GM21360 (cell line): Measurements from ENCODE around the gene TNFRSF9.
"Not testable (repeated sequence)": the region's sequence is repeated elsewhere in the genome, so short reads cannot be mapped to it uniquely, and the experiment has no call there.

Source experiments
- ATAC-seq: cut with Tn5 transposase; IDR thresholded peaks from one replicate; pipeline ENCODE4 v1.9.1; 2021; ENCODE audit warnings: mild to moderate bottlenecking, moderate library complexity; ENCODE audit not compliant: unreplicated experiment

The TNFRSF9 gene

DNA sequence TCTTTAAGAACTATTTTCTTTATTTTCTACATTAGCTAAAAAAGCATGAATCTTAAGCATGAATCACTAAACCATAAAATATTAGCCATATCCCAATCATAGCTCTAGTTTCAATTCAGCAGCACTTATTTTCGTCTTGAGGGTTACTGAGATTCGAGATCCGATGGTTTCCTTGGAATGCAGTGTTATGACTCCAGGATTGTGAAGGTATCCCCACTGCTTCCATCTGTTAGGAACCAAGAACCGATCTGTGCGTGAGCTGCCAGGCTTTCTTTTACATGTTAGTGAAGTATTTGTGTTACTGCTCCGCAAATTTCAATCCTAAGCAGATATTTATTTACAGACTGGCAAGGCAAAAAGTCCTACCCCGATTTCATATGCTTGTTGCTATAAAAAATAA, 18.8 kb downstream of the TNFRSF9 start:
- no peak for ATAC-seq

DNA sequence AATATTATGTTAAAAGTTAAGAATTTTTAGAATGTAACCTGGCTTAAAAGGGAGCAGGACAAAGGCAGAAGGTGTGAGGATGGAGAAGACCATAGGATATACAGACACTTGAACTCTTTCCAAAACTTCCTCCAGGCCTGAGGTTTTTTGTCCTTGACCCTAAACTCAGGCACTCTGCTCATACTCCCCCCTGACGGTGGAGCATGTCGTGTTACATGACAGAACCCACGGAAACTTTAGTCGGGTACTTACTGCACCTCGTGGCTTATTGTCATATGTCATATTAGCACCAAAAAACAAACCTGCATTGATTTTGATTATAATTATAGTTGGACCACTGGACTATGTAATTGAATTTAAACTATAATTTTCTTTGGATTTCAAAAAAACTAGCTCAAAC, 20.8 kb downstream of the TNFRSF9 start:
- no peak for ATAC-seq

DNA sequence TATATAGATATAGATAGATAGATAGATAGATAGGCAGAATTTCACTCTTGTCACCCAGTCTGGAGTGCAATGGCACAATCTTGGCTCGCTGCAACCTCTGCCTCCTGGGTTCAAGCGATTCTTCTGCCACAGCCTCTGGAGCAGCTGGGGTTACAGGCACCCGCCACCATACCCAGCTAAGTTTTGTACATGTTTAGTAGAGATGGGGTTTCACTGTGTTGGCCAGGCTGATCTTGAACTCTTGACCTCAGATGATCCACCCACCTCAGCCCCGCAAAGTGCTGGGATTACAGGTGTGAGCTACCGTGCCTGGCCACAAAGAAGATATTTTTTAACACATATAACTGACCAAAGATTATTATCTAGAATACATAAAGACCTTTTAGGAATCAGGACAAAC, 22.7 kb downstream of the TNFRSF9 start:
- not testable (repeated sequence) for ATAC-seq

DNA sequence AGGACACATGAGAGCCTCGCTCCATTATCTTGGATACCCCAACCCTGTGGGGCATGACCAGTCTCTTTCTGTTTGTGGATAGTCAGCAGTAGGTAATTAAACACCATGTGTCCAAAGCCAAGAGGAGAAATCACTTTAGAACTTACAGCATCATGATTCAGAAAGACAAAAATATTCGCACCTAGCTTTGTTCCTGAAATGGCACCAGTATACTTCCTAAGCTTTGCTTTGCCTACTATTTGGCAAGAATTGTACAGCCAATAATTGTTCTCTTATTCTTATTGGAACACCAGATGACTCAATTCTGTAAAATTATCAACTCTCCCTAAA, 24.2 kb downstream of the TNFRSF9 start:
- no peak for ATAC-seq

DNA sequence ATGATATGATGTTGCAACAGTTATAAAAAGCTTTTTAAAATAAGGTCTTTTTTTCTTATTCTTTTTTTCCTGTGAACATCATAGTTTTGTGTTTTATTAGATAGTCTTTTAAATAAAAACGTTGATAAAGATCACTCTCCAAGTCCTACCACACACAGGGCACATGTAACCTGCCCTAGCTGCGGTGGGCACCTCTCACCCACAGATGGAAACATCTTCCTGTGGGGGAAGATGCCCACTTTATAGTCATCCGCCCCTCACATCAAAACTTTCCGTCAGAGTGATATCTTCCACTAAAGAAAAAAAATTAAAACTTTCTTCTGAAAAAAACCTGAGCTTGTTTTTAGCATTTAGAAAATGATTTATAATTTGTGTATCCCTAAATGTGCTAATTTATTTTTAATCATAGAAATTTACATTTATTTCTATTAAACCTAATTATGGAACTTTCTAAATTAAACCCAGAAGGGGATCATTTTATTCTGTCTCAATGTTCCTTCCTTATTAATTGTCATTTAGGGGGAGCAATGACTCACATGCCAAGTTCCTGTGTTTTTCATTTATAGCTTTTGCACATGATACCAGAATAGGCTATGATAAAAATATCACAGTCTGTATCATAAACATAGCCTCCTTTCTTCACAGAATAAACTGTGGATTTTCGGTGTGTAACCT, 24.7 kb downstream of the TNFRSF9 start:
- ATAC-seq: no peak

DNA sequence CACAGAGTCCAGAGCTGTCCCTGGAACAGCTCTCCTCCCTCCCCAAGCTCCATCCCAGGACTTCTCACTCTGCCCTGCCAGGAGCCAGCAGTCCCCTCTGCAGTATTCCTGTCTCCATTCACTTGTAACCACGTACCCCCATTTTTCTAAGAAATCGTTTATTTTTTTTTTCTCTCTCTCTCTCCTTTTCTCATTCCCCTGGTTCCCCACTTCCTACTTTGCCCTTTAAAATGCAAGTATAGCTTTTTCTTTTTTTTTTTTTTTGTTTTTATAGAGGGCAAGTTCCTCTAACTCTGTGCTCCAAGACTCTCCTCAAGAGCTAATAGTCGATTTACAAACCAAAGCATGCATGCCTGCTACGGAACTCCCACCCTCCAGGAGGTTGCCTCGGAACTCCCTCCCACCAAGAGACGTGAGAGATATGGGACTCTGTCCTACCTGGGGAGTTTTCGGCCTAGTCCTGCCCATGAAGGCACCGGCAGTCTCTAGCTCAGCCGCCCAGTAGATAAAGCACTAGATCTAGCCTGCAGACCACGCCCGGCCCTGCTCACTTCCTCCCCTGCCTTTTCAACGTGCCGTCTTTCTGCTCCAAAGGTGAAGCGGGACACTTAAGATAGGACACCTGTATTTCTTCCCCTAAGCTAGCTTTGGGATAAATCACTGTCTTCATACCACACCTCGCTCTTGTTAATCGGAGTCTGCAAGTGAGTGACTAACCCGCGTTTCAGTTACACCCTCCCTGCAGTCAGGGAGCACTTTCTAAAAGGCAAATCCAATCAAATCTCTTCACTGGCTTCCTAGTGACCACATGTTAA, 27.7 kb downstream of the TNFRSF9 start:
- no peak for ATAC-seq

DNA sequence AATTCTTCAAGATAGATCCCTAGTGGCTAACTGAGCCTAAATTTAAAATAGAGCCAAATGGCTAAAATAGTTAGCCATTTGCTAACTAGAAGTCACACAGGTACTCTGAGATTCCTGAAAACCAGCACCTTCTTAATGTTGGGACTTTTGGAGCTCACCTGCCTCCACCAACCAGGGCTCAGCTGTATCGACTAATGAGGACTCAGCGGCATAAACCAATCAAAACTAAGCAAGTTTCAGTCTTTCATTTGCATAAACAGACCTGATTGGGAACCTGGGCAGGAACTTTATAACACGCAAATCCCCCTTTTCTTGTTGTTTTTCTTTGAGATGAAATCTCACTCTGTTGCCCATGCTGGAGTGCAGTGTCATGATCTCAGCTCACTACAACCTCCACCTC, 28.5 kb downstream of the TNFRSF9 start:
- no peak for ATAC-seq

DNA sequence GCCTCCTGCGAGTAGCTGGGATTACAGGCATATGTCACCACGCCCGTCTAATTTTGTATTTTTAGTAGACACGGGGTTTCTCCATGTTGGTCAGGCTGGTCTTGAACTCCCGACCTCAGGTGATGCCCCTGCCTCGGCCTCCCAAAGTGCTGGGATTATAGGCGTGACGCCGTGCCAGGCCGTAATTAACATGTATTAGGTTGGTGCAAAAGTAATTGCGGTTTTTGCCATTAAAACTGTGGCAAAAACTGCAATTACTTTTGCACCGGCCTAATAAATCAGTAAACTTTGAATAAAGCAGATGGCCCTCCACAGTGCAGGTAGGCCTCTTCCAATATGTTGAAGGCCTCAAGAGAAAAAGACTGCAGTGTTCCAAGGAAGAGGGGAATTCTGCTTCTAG, 35.4 kb downstream of the TNFRSF9 start:
- ATAC-seq: no peak

DNA sequence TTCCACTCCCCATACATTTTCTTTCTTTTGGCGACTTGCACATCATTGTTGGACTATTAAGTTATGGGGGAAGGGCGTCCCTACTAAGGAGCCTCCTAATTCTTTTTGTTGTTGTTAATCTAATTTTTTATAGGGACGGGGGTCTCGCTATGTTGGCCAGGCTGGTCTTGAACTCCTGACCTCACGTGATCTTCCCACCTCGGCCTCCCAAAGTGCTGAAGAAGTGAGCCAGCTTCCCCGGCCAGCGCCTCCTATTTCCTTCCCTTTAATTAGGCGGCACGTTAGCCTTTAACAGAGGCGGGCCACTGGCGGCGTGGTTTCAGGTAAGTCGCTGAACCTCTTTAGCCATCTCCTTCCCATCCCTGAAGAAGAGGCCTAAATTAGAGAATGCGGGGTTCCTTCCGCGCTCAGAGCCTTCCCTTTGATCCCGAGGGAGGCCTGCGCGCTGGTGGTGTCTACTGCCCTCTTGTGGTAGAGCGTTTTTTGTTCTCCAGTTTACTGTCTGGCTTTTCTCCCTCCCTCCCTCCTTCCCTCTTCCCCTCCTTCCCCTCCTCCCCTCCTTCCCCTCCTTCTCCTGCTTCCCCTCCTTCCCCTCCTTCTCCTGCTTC, 38.1 kb downstream of the TNFRSF9 start:
- no peak for ATAC-seq

DNA sequence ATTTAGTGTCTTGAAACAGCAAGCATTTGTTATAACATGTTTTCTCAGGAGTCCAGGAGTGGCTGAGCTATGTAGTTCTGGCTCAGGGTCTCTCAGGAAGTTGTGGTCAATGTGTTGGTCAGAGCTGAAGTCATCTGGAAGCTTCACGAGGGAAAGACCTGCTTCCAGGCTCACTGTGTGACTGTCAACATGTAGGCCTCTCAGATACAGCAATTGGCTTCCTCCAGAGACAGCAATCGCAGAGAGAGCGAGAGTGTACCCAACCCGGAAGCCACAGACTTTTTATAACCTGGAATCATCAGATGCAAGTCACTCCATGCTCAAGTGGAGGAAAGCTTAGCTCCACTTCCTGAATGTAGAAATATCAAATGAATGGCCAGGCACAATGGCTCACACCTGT, 40.9 kb downstream of the TNFRSF9 start:
- no peak for ATAC-seq

DNA sequence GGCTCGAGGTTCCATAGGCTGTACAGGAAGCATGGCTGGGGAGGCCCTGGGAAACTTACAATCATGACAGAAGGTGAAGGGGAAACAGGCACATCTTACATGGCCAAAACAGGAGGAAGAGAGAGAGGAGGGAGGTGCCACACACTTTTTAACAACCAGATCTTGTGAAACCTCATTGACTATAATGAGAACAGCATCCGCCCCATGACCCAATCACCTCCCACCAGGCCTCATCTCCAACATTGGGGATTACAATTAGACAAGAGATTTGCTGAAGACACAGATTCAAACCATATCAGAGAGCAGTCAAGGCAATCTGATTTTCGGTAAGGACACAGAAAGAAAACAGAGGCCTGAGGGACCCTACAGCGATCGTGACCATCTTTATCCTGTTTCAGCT, 41.7 kb downstream of the TNFRSF9 start:
- ATAC-seq: no peak

DNA sequence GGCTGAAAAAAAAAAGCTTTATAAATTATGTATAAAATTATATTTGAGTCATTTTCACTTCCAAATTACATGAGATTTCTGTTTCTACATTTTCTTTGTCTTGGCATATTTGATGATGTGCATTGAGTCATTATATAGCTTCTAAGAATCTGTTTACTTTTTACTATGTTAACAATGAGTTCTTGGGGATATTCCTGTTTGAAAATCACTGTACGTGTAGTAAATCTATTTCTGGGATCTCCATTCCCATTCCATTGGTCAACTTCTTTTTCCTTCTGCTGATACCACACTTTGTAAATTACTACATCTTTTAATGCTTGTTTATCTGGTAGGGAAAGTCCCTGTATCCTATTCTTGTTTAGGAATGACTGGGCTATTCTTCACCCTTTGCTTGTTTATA, 43.6 kb downstream of the TNFRSF9 start:
- ATAC-seq: no peak

DNA sequence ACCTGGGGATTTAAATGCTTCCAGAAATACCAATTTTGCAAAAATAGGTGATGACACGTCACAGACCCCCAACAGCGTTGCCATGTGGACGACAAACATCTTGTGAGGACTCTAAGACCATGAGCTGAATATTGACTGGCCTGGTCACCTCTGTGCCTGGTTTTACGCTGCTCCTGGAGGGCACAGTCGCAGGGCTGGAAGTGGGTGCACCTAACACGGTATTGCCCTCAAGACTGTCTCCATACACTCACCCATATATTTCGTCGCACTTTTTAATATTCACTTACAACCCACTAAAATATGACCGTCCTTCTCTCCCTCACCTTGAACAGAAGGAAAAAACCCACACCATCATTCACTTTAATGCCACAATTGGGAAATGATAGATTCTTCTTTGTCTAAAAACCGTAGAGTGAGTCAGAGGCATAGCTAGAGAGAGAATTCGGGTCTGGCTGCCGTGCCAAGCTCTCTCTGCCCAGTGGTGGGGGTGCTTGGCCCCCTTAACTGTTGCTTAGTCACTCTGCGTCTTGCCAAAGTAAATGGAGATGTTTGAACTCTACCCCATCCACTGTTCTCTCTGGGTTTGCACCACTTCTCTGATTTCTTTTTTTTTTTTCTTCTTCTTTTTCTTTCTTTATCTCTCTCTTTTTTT, 47.0 kb downstream of the TNFRSF9 start:
- ATAC-seq: no peak

DNA sequence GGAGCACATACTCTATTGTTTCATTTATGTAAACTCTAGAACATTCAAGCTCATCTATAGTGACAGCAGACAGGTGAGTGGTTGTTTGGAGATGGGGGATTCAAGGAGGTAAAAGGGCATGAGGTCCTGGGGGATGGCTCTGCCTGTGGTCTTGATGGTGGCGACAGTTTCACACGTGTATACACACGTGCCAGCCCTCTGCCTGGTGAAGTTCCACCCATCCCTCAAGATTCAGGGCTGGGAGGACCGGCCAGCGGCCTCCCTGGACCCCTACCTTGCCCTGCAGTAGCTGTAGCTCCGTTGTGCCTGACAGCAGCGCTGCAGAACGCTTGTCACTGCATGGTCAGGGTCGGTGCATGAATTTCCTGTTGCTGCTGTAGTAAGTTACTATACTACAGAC, 48.8 kb downstream of the TNFRSF9 start:
- no peak for ATAC-seq

DNA sequence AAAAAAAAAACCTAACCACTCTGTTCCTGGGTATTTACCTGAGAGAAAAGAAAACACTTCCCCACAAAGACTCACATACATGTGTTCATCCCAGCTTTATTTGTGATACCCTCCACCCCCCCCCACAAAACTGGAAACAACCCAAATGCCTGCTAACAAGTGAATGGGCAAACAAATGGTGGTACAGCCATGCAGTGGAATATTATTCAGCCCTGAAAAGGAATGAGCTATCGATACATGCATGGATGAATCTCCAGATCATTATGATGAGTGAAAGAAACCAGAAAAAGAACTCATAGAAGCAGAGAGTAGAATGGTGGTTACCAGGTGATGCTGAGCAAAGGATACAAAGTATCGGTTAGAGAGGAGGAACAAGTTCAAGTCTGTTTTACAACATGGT, 49.8 kb downstream of the TNFRSF9 start:
- no peak for ATAC-seq

DNA sequence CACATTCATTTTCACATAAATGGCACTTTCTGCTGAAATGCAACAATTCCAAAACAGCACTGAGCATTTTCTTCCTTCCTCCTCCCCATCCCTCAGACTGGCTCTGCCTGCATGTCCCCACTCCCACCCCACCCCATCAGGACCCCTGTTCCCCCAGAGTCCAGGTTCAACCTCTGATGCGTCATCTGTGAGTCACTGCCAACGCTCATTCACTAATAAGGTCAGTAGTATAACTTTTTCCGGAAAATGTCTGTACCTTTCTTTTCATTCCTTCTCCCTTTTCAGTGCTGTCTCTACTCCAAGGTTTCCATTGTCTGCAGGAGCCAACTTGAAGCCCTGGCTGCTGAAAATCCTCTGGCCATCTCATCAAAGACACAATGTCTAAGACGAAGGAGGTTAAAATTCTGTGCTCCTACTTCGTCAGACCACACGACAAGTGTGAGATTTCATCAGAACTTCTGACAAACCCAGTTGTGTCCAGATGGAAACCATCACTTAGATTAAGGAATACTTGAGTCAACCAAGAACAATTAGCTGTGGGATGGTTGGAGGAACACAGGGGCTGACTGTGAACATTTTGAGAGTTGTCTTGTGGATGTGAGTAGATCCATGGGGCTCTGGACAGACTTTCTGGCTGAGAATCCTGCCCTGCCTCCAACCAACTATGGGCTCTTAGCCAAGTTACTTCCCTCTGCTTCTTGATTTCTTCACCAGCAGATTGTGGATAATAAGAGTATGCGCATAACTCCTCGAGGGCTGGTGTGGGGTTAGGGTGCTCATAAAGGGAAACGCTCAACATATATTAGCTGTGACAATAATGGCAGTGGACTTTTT, 52.2 kb downstream of the TNFRSF9 start:
- ATAC-seq: no peak

DNA sequence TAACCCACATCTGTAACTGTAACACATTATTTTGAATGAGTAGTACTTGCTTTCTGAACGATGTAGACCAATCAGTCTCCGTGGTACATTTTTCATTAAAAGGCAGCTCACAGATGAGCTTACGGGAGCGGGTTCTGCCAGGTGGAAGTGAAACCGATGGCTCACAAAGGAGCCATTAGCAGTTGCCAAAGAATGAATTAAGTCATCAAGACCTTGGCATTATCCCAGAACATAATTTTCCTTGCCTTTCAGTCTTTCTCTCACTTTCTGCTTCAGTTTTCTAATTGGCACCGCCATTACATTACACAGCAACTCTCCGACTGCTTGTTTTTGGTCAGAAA, 54.3 kb downstream of the TNFRSF9 start:
- no peak for ATAC-seq

DNA sequence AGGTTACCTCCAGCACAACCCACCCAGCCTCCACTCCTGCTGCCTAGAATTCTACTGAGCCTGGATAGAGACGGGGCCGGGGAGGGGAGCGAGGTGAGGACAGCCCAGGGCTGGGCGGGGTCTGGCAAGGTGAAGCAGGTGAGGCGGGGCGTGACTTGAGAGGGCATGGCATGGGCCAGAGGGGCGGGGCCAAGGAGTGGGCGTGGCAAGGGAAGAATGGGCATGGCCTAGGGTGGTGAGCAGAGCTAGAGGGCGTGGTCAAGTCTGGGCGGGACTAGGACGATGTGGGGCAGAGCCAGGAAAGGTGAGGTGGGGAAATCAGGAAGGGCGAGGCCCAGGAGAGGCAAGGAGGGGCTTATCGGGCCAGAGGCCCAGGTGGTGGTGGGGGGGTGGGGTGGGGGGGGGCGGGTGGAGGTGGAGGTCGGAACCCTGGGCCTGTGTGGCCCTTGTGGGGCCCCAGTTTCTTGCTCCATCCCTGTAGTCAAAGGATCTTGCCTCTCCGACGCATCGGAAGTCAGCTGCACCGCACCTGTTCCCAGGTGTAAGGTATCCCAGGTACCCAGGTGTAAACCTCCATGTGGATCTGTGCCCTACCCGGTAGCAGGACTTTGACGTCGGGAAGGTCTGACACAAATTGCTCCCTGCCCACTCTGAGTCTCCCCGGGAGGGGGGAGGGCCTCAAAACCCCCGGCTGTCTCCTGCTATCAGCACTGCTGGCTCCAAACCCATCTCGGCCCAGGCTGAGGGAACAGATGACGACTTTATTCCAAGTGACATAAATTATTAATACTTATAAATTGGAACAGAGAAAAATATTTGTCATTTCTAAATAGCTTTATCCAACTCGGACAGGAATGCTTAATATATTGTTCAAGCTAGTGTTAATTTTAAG, 54.9 kb downstream of the TNFRSF9 start:
- ATAC-seq: no peak

DNA sequence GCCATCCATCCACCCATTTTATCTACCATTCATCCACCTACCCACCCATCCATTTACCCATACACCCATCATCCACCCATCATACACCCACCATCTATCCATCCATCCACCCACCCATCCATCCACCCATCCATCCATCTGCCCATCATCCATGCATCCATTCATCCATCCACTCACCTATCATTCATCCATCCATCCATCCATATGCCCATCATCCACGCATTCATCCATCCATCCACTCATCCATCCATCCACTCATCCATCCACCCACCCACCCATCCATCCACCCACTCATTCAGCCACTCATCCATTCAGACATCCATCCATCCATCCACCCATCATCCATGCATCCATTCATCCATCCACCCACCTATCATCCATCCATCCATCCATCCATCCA, 55.9 kb downstream of the TNFRSF9 start:
- ATAC-seq: no peak

DNA sequence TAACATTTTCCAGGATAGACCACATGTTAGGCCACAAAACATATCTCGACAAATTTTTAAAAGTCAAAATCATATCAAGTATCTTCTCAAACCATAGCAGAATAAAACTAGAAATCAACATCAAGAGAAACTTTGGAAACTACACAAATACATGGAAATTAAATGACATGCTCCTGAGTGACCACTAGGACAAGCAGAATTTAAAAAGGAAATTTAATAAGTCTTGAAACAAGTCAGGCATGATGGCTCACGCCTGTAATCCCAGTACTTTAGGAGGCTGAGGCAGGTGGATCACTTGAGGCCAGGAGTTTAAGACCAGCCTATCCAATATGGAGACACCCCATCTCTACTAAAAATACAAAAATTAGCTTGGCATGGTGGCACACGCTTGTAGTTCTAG, 61.4 kb downstream of the TNFRSF9 start:
- no peak for ATAC-seq
